Kidney epithelial cell (primary cell): ENCODE results near the gene NFIA. TPM values are rescaled to one million over a fixed set of nuclear protein-coding genes. Genes with fewer than 3 reads are reported as not detected.

Source experiments
- DNase-seq: peaks from one replicate; pipeline ENCODE4 v3.0.0-alpha.2; 2010; ENCODE audit warnings: low read depth
- H3K27me3 ChIP-seq: 2 replicates; pipeline ENCODE4 v1.6.0; 2011; ENCODE audit warnings: low read length; ENCODE audit not compliant: control insufficient read depth, insufficient read depth
- H3K36me3 ChIP-seq: 2 replicates; pipeline ENCODE4 v1.5.1; 2011; ENCODE audit warnings: low read length; ENCODE audit not compliant: control insufficient read depth, insufficient read depth
- H3K4me3 ChIP-seq: 2 replicates; pipeline ENCODE4 v1.5.1; 2011; ENCODE audit warnings: low read depth, mild to moderate bottlenecking, control low read depth, low read length
- CTCF ChIP-seq: IDR thresholded peaks from 2 replicates; pipeline ENCODE4 v1.5.1; 2011; ENCODE audit warnings: mild to moderate bottlenecking, moderate library complexity, low read length, control low read depth, inconsistent platforms; ENCODE audit not compliant: insufficient read depth, poor library complexity, severe bottlenecking
- total RNA-seq: library from RNA; depleted of rRNA; stranded (reverse); fragments of >200 nt; gene quantifications from 2 replicates; pipeline ENCODE4 v1.2.3, GENCODE V29; 2015

The NFIA gene
- total RNA-seq, 1 donor from 2014 or later, result 3.5 TPM

GRCh38 chr1:61116421-61116820 lies 34.1 kb downstream of the NFIA start:
- no peak for TF ChIP-seq CTCF

GRCh38 chr1:61117283-61117682 lies 34.9 kb downstream of the NFIA start:
- TF ChIP-seq CTCF, result no peak

More at GRCh38 chr1:61116421-61116820, 34.1 kb downstream of the NFIA start:
- no peak overlapping the region for H3K4me3 ChIP-seq
- no peak for DNase-seq
- H3K27me3 ChIP-seq, result no peaks in the 10 kb centered on the region
- no peaks in the 10 kb centered on the region for H3K36me3 ChIP-seq

GRCh38 chr1:61119085-61119484 lies 36.7 kb downstream of the NFIA start:
- TF ChIP-seq CTCF, result no peak
- no peak for DNase-seq
- H3K36me3 ChIP-seq, result no peaks in the 10 kb centered on the region
- no peaks in the 10 kb centered on the region for H3K27me3 ChIP-seq
- H3K4me3 ChIP-seq, result no peak overlapping the region

More at GRCh38 chr1:61117283-61117682, 34.9 kb downstream of the NFIA start:
- no peaks in the 10 kb centered on the region for H3K27me3 ChIP-seq
- no peak for DNase-seq
- H3K4me3 ChIP-seq, result no peak overlapping the region
- no peaks in the 10 kb centered on the region for H3K36me3 ChIP-seq

- Histone ChIP-seq H3K36me3 (no peaks in the 10 kb centered on the region), H3K4me3 (no peak overlapping the region), H3K27me3 (no peaks in the 10 kb centered on the region)
- no peak for DNase-seq
- no peak for TF ChIP-seq CTCF
These were observed 38.0 kb downstream of the NFIA start for GRCh38 chr1:61120246-61120840.

- H3K36me3 ChIP-seq, result no peaks in the 10 kb centered on the region
- DNase-seq, result no peak
- H3K4me3 ChIP-seq, result no peak overlapping the region
- no peak for TF ChIP-seq CTCF
- H3K27me3 ChIP-seq, result no peaks in the 10 kb centered on the region
These were observed 38.6 kb downstream of the NFIA start for GRCh38 chr1:61120998-61121397.

- H3K36me3 ChIP-seq, result no peaks in the 10 kb centered on the region
- no peak for TF ChIP-seq CTCF
- no peak for DNase-seq
- no peak overlapping the region for H3K4me3 ChIP-seq
- H3K27me3 ChIP-seq, result no peaks in the 10 kb centered on the region
These were observed 39.3 kb downstream of the NFIA start for GRCh38 chr1:61121631-61122030.
